Measurements from ENCODE around the gene SRRM4.

The SRRM4 gene

DNA sequence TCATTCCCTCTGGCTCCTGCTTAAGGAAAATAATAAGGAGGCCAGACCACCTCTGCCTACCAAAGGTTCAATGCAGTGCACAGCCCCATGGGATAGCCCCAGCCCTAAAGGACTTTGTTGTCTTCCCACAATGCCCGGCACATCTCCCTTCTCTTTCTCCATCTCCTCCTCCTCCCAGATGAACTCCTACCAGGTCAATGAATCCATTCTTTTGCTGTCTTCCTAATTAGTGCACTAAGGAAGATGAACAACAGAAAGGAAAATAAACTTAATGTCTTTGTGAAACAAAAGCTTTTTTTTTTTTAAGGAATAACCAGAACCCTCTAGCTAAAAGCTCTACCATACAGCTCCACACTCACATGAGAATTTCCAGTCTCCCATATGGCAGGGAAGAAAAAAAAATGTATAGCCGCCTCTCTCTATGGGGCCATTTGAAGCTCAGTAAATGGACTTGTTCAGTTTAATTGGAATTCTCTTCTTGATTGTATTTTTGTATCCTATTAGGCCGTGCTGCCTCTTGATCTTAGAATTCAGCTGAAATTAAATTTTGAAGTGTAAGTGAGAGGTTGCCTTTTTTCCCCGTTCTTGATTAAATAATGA is 155.6 kb downstream of the SRRM4 start:
- H3K9me3 Mint-ChIP-seq = peaks cover 8% of the 10 kb centered on the region
- H3K27ac Mint-ChIP-seq = no peak overlapping the region
- H3K36me3 Mint-ChIP-seq (ENCODE audit: low read depth) = no peaks in the 10 kb centered on the region
- no peak overlapping the region for H3K4me3 Mint-ChIP-seq
- no peak for DNase-seq
- H3K4me1 Mint-ChIP-seq (ENCODE audit: low read depth) = no peaks in the 10 kb centered on the region
- H3K27me3 Mint-ChIP-seq = peaks cover 3% of the 10 kb centered on the region

- Mint-ChIP-seq H3K4me3 (no peak overlapping the region), H3K4me1 (ENCODE audit: low read depth) (no peaks in the 10 kb centered on the region), H3K27ac (no peak overlapping the region), H3K9me3 (peaks cover 5% of the 10 kb centered on the region), H3K27me3 (peaks cover 9% of the 10 kb centered on the region), H3K36me3 (ENCODE audit: low read depth) (no peaks in the 10 kb centered on the region)
- no peak for DNase-seq
Observed at GRCh38 chr12:119139448-119139847, 158.1 kb downstream of the SRRM4 start.

- no peak for DNase-seq
- Mint-ChIP-seq H3K9me3 (no peaks in the 10 kb centered on the region), H3K4me3 (no peak overlapping the region), H3K27ac (no peak overlapping the region), H3K36me3 (ENCODE audit: low read depth) (no peaks in the 10 kb centered on the region), H3K4me1 (ENCODE audit: low read depth) (no peaks in the 10 kb centered on the region), H3K27me3 (peaks cover 14% of the 10 kb centered on the region)
Observed at GRCh38 chr12:119145367-119145766, 164.0 kb downstream of the SRRM4 start.

DNA sequence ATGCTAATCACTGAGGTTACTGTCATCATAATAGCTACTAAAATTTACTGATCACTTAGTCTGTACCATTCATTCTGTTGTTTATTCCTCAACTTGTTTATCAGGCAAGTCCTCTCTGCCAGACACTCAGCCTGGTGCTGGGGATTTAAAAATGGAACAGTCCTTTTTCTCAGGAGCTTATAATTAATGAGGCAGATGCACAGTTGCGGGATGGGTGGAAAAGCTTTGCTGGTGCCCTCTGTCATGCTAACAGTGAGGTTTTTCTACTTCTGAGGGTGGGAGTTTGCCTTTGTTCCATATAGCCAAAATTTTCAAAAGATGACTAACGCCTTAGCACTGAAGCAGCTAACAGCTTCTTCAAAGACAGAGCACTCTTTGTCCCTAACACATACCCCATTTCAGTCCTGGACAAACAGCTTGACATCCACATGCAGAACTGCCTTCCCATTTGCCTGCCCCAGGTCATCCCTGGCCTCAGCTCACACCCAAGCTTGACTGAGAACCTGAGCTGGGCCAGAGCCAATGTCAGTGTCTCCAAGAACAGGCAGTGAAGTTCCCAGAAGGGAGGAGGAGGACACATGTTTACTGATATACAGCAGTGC is 166.6 kb downstream of the SRRM4 start:
- Mint-ChIP-seq H3K4me3 (no peak overlapping the region), H3K9me3 (peaks cover 10% of the 10 kb centered on the region), H3K36me3 (ENCODE audit: low read depth) (no peaks in the 10 kb centered on the region), H3K27me3 (peaks cover 24% of the 10 kb centered on the region), H3K4me1 (ENCODE audit: low read depth) (no peaks in the 10 kb centered on the region), H3K27ac (no peak overlapping the region)
- no peak for DNase-seq

DNA sequence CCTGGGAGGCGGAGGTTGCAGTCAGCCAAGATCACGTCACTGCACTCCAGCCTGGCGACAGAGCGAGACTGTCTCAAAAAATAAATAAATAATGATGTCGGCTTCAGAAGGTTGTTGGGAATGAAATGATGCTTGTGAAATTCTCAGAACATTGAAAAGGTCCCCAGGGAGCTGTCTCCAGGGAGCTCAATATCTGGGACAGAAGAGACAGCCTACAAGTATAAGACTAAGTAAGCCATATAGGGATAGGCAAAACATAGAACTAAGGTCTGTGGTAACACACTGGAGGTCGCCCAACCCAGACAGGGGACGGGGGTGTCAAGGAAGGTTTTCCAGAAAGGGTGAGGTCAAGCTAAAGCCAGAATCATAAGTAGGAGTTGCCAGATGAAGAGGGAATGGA is 167.9 kb downstream of the SRRM4 start:
- Mint-ChIP-seq H3K9me3 (peaks cover 10% of the 10 kb centered on the region), H3K4me3 (no peak overlapping the region), H3K36me3 (ENCODE audit: low read depth) (no peaks in the 10 kb centered on the region), H3K27me3 (peaks cover 31% of the 10 kb centered on the region), H3K27ac (no peak overlapping the region), H3K4me1 (ENCODE audit: low read depth) (peaks cover 4% of the 10 kb centered on the region)
- no peak for DNase-seq

DNA sequence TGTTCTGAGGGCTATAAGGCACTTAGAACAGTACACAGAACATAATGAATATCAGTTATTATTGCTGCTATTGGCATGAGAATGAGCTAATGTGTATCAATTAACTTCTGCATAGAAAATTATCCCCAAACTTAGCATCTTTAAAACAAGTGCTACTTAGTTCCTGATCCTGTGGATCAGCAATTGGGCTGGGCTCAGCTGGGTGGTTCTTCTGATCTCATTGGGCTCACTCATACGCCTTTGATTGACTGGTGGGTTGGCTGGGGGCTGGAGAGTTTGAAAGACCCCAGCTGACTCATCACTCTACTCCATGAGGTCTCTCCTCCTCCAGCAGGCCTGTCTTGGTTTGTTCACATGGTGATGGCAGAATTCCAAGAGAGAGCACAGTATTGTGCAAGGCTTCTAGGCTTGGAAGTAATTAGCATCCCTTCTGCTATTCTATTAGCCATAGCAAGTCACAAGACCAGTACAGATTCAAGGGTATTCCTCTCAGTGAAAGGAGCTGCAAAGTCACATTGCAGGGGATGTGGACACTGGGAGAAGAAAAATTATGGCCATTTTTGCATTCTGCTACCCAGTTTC is 170.2 kb downstream of the SRRM4 start:
- H3K36me3 Mint-ChIP-seq (ENCODE audit: low read depth) = no peaks in the 10 kb centered on the region
- peaks cover 31% of the 10 kb centered on the region for H3K27me3 Mint-ChIP-seq
- H3K27ac Mint-ChIP-seq = no peak overlapping the region
- no peak overlapping the region for H3K4me3 Mint-ChIP-seq
- peaks cover 4% of the 10 kb centered on the region for H3K4me1 Mint-ChIP-seq (ENCODE audit: low read depth)
- DNase-seq = no peak
- H3K9me3 Mint-ChIP-seq = peaks cover 10% of the 10 kb centered on the region

DNA sequence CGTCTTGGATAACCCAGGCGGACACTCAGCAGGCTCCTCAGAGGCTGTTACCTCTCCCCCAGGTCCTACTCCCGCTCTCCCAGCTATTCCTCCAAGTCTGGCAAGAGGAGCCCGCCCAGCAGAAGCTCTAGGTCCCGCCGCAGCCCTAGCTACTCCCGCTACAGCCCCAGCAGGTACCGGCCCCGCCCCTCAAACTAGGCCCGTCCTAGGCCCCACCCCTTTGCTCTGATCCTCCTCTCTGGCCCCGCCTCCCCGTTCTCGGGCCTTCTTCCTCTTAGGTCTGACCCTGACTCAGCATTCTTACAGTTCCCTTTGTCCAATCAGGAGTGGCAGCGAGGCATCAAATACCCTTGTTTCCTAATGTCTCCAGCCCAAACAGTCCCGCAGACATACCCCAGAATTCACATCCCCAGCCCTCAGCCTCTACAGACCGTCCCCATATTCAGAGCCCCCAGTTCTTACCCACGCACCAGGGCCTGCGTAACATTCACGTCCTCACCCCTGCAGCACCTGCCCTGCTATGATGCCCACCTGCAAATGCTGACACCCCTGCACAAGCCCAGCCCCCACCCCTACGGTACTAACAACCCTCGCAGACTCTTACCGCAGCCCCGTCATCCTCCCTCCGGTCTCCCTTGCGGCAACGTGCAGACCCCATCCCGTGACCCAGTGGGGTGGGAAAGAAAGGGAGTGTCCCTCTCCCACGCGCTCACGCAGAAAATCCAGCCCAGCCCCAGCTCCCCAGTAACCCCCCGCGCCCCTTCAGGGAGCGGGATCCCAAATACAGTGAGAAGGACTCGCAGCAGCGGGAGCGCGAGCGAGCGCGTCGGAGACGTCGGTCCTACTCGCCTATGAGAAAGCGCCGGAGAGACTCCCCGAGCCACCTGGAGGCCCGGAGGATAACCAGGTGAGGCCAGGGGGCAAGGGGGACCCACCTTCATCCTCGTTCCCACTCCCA is 172.4 kb downstream of the SRRM4 start:
- Mint-ChIP-seq H3K4me1 (ENCODE audit: low read depth) (peaks cover 4% of the 10 kb centered on the region), H3K9me3 (peaks cover 10% of the 10 kb centered on the region), H3K36me3 (ENCODE audit: low read depth) (no peaks in the 10 kb centered on the region), H3K27me3 (peaks cover 31% of the 10 kb centered on the region), H3K27ac (no peak overlapping the region), H3K4me3 (no peak overlapping the region)
- DNase-seq = no peak

- no peak for DNase-seq
- peaks cover 31% of the 10 kb centered on the region for H3K27me3 Mint-ChIP-seq
- peaks cover 10% of the 10 kb centered on the region for H3K9me3 Mint-ChIP-seq
- H3K36me3 Mint-ChIP-seq (ENCODE audit: low read depth) = no peaks in the 10 kb centered on the region
- no peak overlapping the region for H3K27ac Mint-ChIP-seq
- H3K4me1 Mint-ChIP-seq (ENCODE audit: low read depth) = peaks cover 4% of the 10 kb centered on the region
- no peak overlapping the region for H3K4me3 Mint-ChIP-seq
Observed at GRCh38 chr12:119154435-119154818, 173.1 kb downstream of the SRRM4 start.

- H3K36me3 Mint-ChIP-seq (ENCODE audit: low read depth) = no peaks in the 10 kb centered on the region
- H3K27ac Mint-ChIP-seq = no peak overlapping the region
- H3K9me3 Mint-ChIP-seq = peaks cover 4% of the 10 kb centered on the region
- no peak overlapping the region for H3K4me3 Mint-ChIP-seq
- no peak for DNase-seq
- peaks cover 25% of the 10 kb centered on the region for H3K27me3 Mint-ChIP-seq
- peaks cover 4% of the 10 kb centered on the region for H3K4me1 Mint-ChIP-seq (ENCODE audit: low read depth)
Observed at GRCh38 chr12:119156401-119157044, 175.2 kb downstream of the SRRM4 start.

- H3K4me3 Mint-ChIP-seq = no peak overlapping the region
- peaks cover 4% of the 10 kb centered on the region for H3K4me1 Mint-ChIP-seq (ENCODE audit: low read depth)
- H3K27me3 Mint-ChIP-seq = peaks cover 21% of the 10 kb centered on the region
- H3K27ac Mint-ChIP-seq = no peak overlapping the region
- no peak for DNase-seq
- no peaks in the 10 kb centered on the region for H3K9me3 Mint-ChIP-seq
- no peaks in the 10 kb centered on the region for H3K36me3 Mint-ChIP-seq (ENCODE audit: low read depth)
Observed at GRCh38 chr12:119157528-119157927, 176.2 kb downstream of the SRRM4 start.

GRCh38 chr12:119157978-119158377 is 176.6 kb downstream of the SRRM4 start:
- Mint-ChIP-seq H3K36me3 (ENCODE audit: low read depth) (no peaks in the 10 kb centered on the region), H3K27me3 (peaks cover 20% of the 10 kb centered on the region), H3K9me3 (no peaks in the 10 kb centered on the region), H3K4me3 (no peak overlapping the region), H3K27ac (no peak overlapping the region), H3K4me1 (ENCODE audit: low read depth) (peaks cover 4% of the 10 kb centered on the region)
- DNase-seq = no peak

GRCh38 chr12:119158402-119158801 is 177.1 kb downstream of the SRRM4 start:
- peaks cover 4% of the 10 kb centered on the region for H3K4me1 Mint-ChIP-seq (ENCODE audit: low read depth)
- no peaks in the 10 kb centered on the region for H3K36me3 Mint-ChIP-seq (ENCODE audit: low read depth)
- no peak for DNase-seq
- no peak overlapping the region for H3K27ac Mint-ChIP-seq
- no peaks in the 10 kb centered on the region for H3K9me3 Mint-ChIP-seq
- H3K27me3 Mint-ChIP-seq = peaks cover 16% of the 10 kb centered on the region
- H3K4me3 Mint-ChIP-seq = no peak overlapping the region

GRCh38 chr12:119159844-119160243 is 178.5 kb downstream of the SRRM4 start:
- no peaks in the 10 kb centered on the region for H3K9me3 Mint-ChIP-seq

DNA sequence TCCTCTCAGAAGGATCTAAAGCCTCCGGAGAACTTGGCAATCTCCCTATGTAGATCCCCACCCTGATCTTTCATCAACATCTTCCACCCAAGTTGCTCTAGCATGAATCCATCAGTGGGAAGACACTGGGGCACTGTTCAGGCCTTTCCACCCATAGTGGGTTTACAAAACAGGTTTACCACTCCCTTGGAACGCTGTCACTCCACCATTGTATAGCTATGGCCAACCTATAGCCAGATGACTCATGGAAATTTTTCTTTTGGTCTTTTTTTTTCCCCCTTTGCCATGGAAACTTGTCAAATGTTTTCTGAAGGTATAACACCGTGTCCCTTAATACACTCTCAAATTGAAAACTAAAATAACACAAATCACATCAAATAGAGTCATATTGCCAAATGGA is 186.6 kb downstream of the SRRM4 start:
- Mint-ChIP-seq H3K27me3 (no peaks in the 10 kb centered on the region), H3K27ac (no peak overlapping the region), H3K9me3 (peaks cover 5% of the 10 kb centered on the region), H3K4me3 (no peak overlapping the region), H3K36me3 (ENCODE audit: low read depth) (no peaks in the 10 kb centered on the region), H3K4me1 (ENCODE audit: low read depth) (no peaks in the 10 kb centered on the region)
- no peak for DNase-seq

More at GRCh38 chr12:119159844-119160243, 178.5 kb downstream of the SRRM4 start:
- no peaks in the 10 kb centered on the region for H3K36me3 Mint-ChIP-seq (ENCODE audit: low read depth)
- no peak overlapping the region for H3K4me3 Mint-ChIP-seq
- H3K27ac Mint-ChIP-seq = no peak overlapping the region
- no peaks in the 10 kb centered on the region for H3K4me1 Mint-ChIP-seq (ENCODE audit: low read depth)
- DNase-seq = no peak
- peaks cover 7% of the 10 kb centered on the region for H3K27me3 Mint-ChIP-seq
